Measurements from ENCODE around the gene MRPL18.

- TF ChIP-seq CTCF (IDR thresholded peaks at IDR 0.05; ENCODE audit: extremely low read depth in 1 of 2, insufficient read depth in 1 of 2, low read depth in 1 of 2, low read length in 2 of 2): no peak
- no peak for TF ChIP-seq MAX (IDR thresholded peaks at IDR 0.05; ENCODE audit: insufficient read depth, insufficient read length)
- TF ChIP-seq POLR2A (IDR thresholded peaks at IDR 0.05; ENCODE audit: low read depth, low read length): no peak
- no peak for TF ChIP-seq POLR2AphosphoS5 (IDR thresholded peaks at IDR 0.05; ENCODE audit: insufficient read depth, low read depth, low read length)
- TF ChIP-seq JUN (IDR thresholded peaks at IDR 0.05; ENCODE audit: borderline replicate concordance, insufficient read depth, insufficient read length, low read depth): no peak
- no peak for TF ChIP-seq EZH2 (IDR thresholded peaks at IDR 0.05; ENCODE audit: borderline replicate concordance, low read depth, low read length, severe bottlenecking)
- no peak for TF ChIP-seq FOS (IDR thresholded peaks at IDR 0.05; ENCODE audit: borderline replicate concordance, insufficient read depth, low read length)
- TF ChIP-seq MYC (IDR thresholded peaks at IDR 0.05; ENCODE audit: low read depth, low read length): no peak
- TF ChIP-seq GATA2 (IDR thresholded peaks at IDR 0.05; ENCODE audit: insufficient read depth, insufficient read length, low read depth, low read length): no peak
These were observed 11.6 kb upstream of the MRPL18 start for GRCh38 chr6:159778542-159779103.

All from endothelial cell of umbilical vein (primary cell).